Lung (tissue), 12 donors: ENCODE data around the gene IL1RAP. TPM values are rescaled to one million over a fixed set of nuclear protein-coding genes. Genes with fewer than 3 reads are reported as not detected.
"Not testable (repeated sequence)": the region's sequence is repeated elsewhere in the genome, so short reads cannot be mapped to it uniquely, and the experiment has no call there.

Source experiments
- ATAC-seq: fragments of 200-7000 bp; cut with Tn5 transposase; one replicate; pipeline ENCODE4 v1.9.1; 2020; ENCODE audit warnings: moderate number of reproducible peaks; ENCODE audit not compliant: insufficient read depth, low FRiP score
- DNase-seq, 3 donors: peaks; one replicate each; pipeline ENCODE4 v3.0.0-alpha.2; 2013 to 2017
- H3K27ac ChIP-seq, 2 donors: one replicate each; pipeline ENCODE4 v1.5.1; 2013; ENCODE audit warnings: mild to moderate bottlenecking in 2 of 2, moderate library complexity in 2 of 2, control low read depth in 1 of 2, inconsistent platforms in 1 of 2, low read depth in 1 of 2, low read length in 1 of 2
- H3K27me3 ChIP-seq, 3 donors: one replicate each; pipeline ENCODE4 v1.5.1; 2013; ENCODE audit warnings: low read length in 2 of 3; ENCODE audit not compliant: control insufficient read depth in 3 of 3, insufficient read depth in 3 of 3
- H3K36me3 ChIP-seq, 4 donors: one replicate each; pipeline ENCODE4 v1.5.1; 2013; ENCODE audit warnings: low read length in 4 of 4, mild to moderate bottlenecking in 1 of 4, moderate library complexity in 1 of 4; ENCODE audit not compliant: control insufficient read depth in 4 of 4, insufficient read depth in 4 of 4
- H3K4me1 ChIP-seq, 5 donors: one replicate each; pipeline ENCODE4 v1.5.1; 2013; ENCODE audit warnings: low read length in 5 of 5, mild to moderate bottlenecking in 2 of 5, moderate library complexity in 1 of 5; ENCODE audit not compliant: control insufficient read depth in 5 of 5, insufficient read depth in 5 of 5
- H3K4me3 ChIP-seq: one replicate; pipeline ENCODE4 v1.5.1; 2013; ENCODE audit warnings: mild to moderate bottlenecking, control low read depth, moderate library complexity
- H3K9ac ChIP-seq, 2 donors: one replicate each; pipeline ENCODE4 v1.5.1; 2013; ENCODE audit warnings: low read length in 2 of 2, control low read depth in 1 of 2; ENCODE audit not compliant: insufficient read depth in 1 of 2
- H3K9me3 ChIP-seq, 4 donors: one replicate each; pipeline ENCODE4 v1.5.1; 2013; ENCODE audit warnings: low read length in 3 of 4, mild to moderate bottlenecking in 1 of 4, moderate library complexity in 1 of 4; ENCODE audit not compliant: control insufficient read depth in 4 of 4, insufficient read depth in 3 of 4
- WGBS, 2 donors: extraction: QIAGEN DNeasy Blood & Tissue Kit; methylation state at CpG; one replicate each; pipeline ENCODE4 v1.1.7; 2013; 5-methylcytosine and 5-hydroxymethylcytosine counted together
- polyA plus RNA-seq, 2 donors: library from polyadenylated mRNA; stranded (reverse); fragments of 200-250 nt; gene quantifications; one replicate each; pipeline ENCODE4 v1.2.1, GENCODE V29; 2013
- total RNA-seq, 2 donors: library from RNA; depleted of rRNA in 1 of 2; stranded (reverse); fragments of >200 nt in 1 of 2; gene quantifications; one replicate each; pipeline ENCODE4 v1.2.1, GENCODE V29; 2014 to 2021
- TF ChIP-seq, protein P1 (sequence below): IDR thresholded peaks from 2 replicates; pipeline ENCODE4 v1.5.1; 2012; ENCODE audit warnings: mild to moderate bottlenecking; ENCODE audit errors: control extremely low read depth, extremely low read depth
- donor health status: control.
- donor health status: control.
- donor health status: Bipolar disorder and iron deficiency.
- donor health status: healthy.
- donor health status: DM: yes; HTN: yes; CAD: no.

Gene IL1RAP
- total and polyA plus RNA-seq, 4 donors, result 3.2 to 34.2 (median 26.8) TPM

DNA sequence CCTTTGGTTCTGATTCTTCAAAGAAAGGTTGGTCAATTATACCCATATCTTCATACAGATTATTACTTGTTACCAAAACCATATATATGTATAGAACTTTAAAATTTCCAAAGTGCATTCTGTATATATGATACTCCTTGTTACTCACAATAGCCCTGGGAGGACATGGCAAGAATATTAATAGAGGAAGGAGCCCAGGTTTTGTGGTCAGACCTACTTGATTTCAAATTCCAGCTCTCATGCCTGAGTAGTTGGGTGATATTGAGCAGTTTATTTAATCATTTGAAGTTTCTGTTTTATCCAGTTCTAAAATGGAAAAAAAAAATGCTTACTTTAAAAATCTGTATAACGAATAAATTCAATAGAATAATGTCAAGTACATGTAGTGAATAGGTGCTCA is 2.5 kb downstream of the IL1RAP start:
- H3K9me3 ChIP-seq, result peaks cover 0 to 2% (median 0%) of the 10 kb centered on the region in 4 donors
- TF ChIP-seq, protein P1, sequence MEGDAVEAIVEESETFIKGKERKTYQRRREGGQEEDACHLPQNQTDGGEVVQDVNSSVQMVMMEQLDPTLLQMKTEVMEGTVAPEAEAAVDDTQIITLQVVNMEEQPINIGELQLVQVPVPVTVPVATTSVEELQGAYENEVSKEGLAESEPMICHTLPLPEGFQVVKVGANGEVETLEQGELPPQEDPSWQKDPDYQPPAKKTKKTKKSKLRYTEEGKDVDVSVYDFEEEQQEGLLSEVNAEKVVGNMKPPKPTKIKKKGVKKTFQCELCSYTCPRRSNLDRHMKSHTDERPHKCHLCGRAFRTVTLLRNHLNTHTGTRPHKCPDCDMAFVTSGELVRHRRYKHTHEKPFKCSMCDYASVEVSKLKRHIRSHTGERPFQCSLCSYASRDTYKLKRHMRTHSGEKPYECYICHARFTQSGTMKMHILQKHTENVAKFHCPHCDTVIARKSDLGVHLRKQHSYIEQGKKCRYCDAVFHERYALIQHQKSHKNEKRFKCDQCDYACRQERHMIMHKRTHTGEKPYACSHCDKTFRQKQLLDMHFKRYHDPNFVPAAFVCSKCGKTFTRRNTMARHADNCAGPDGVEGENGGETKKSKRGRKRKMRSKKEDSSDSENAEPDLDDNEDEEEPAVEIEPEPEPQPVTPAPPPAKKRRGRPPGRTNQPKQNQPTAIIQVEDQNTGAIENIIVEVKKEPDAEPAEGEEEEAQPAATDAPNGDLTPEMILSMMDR, result no peak
- H3K4me3 ChIP-seq, result no peak overlapping the region
- DNase-seq, result no peak
- no peak overlapping the region for H3K9ac ChIP-seq
- H3K36me3 ChIP-seq, result peaks cover 0 to 3% (median 0%) of the 10 kb centered on the region in 4 donors
- no peaks in the 10 kb centered on the region for H3K27me3 ChIP-seq
- H3K4me1 ChIP-seq, result peaks cover 0 to 18% (median 7%) of the 10 kb centered on the region in 5 donors
- H3K27ac ChIP-seq, result no peak overlapping the region
- ATAC-seq, result no peak
- 87 to 94% methylated on average over 1 of the region's 1 CpG for WGBS, 2 donors

DNA sequence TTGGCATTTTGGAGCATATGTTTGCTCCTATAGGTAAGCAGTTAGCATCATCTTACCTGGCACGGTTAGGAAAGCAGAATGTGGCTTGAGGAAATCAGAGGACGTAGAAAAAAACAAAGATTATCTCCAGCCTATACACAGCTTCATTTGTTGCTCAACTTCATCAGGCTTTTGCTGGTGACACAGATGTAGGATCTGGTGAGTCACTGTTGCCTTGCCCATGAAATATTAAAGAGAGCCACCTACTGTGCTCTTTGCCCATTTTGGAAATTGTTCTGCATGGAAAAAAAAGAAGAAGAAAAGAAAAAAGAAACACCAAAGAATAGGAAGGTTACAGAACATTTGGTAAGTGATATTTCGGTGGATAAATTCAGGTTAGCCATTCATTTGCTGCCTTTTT is 3.8 kb downstream of the IL1RAP start:
- 65 to 85% methylated on average over 3 of the region's 3 CpGs for WGBS, 2 donors
- H3K27me3 ChIP-seq, result no peaks in the 10 kb centered on the region
- H3K9me3 ChIP-seq, result peaks cover 0 to 2% (median 0%) of the 10 kb centered on the region in 4 donors
- peaks cover 0 to 3% (median 0%) of the 10 kb centered on the region in 4 donors for H3K36me3 ChIP-seq
- H3K4me3 ChIP-seq, result no peak overlapping the region
- no peak for DNase-seq
- no peak overlapping the region for H3K9ac ChIP-seq
- TF ChIP-seq, protein P1, result no peak
- no peak for ATAC-seq
- no peak overlapping the region for H3K27ac ChIP-seq
- peaks cover 0 to 18% (median 7%) of the 10 kb centered on the region in 5 donors for H3K4me1 ChIP-seq

DNA sequence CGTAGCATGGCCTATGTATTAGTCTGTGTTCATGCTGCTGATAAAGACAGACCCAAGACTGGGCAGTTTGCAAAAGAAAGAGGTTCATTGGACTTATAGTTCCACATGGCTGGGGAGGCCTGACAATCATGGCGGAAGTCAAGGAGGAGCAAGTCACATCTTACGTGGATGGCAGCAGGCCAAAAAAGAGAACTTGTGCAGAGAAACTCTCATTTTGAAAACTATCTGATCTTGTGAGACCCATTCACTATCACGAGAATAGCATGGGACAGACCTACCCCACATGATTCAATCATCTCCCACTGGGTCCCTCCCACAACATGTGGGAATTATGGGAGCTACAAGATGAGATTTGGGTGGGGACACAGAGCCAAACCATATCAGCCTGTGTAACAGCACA is 4.6 kb downstream of the IL1RAP start:
- H3K36me3 ChIP-seq, ATAC-seq, H3K27me3 ChIP-seq, H3K9ac ChIP-seq, DNase-seq, H3K4me3 ChIP-seq, H3K27ac ChIP-seq, H3K9me3 ChIP-seq: not testable (repeated sequence)
- H3K4me1 ChIP-seq, result peaks cover 0 to 14% (median 4%) of the 10 kb centered on the region in 5 donors
- WGBS, 2 donors, result 89 to 92% methylated on average over 4 of the region's 4 CpGs

DNA sequence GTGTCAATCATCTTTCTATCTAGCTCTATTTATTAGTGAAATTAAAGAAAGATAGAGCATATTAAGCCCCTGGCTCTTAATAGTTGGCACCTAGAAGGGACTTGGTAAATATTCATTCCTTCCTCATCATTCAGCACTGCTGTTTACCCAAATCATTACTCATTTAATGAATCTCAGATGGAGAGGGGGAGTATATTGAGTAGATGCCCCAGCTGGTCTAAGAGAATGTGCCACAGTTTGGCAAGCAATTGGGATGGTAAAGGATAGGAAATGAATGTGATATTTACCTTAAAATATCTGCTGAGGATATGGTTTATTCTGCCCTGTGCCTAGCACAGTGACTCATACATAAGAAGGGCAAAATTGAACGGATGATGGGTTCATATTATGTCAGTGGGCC is 6.0 kb downstream of the IL1RAP start:
- WGBS, 2 donors, result 44 to 99% methylated on average over 1 of the region's 1 CpG
- H3K9ac ChIP-seq, result no peak overlapping the region
- ATAC-seq, result no peak
- H3K27me3 ChIP-seq, result no peaks in the 10 kb centered on the region
- H3K4me1 ChIP-seq, result peaks cover 0 to 13% (median 4%) of the 10 kb centered on the region in 5 donors
- TF ChIP-seq, protein P1, result no peak
- H3K27ac ChIP-seq, result no peak overlapping the region
- DNase-seq, result no peak
- H3K4me3 ChIP-seq, result no peak overlapping the region
- peaks cover 0 to 3% (median 0%) of the 10 kb centered on the region in 4 donors for H3K36me3 ChIP-seq
- peaks cover 0 to 2% (median 0%) of the 10 kb centered on the region in 4 donors for H3K9me3 ChIP-seq
